SIG-M5 (cell line): ENCODE data around the gene MACROD2.

Source experiments
- DNase-seq: peaks from one replicate; lab custom pipeline; 2025; lab: John Stamatoyannopoulos, UW

The MACROD2 gene

DNA sequence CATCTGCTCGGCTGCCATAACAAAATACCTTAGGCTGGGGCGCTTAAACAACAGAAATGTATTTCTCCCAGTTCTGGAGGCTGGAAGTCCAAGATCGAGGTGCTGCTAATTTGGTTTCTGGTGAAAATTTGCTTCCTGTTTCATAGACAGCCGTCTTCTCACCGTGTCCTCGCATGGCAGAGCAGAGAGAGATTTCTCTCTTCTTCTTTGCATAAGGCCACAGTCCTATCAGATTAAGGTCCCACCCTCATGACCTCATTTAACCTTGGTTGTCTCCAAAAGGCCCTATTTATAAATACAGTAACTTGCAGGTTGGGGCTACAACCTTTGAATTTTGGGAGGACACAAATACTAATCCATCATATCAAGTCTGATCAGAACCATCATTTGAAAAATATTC lies 2033.6 kb downstream of the MACROD2 start:
- DNase-seq, result no peak

- no peak for DNase-seq
These were observed 2034.9 kb downstream of the MACROD2 start for GRCh38 chr20:16030253-16030652.

DNA sequence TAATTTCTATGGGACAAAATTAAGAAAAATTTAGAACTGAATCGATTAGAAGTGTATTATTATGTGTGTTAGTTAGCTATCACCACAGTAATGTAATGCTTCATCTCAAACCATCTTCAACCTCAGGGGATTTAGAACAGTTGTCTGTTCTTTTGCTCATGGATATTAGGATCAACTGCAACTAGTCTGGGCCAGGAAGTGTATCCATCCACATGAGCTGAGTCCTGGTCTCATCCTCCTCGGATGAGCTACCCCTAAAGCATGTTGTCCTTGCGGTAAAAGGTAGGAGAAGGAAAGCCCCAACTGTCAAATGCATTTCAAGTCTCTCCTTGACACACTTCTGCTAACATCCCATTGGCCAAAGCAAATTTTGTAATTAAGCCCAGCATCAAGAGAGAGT lies 2040.3 kb downstream of the MACROD2 start:
- no peak for DNase-seq

- no peak for DNase-seq
These were observed 2041.0 kb downstream of the MACROD2 start for GRCh38 chr20:16036331-16036730.

DNA sequence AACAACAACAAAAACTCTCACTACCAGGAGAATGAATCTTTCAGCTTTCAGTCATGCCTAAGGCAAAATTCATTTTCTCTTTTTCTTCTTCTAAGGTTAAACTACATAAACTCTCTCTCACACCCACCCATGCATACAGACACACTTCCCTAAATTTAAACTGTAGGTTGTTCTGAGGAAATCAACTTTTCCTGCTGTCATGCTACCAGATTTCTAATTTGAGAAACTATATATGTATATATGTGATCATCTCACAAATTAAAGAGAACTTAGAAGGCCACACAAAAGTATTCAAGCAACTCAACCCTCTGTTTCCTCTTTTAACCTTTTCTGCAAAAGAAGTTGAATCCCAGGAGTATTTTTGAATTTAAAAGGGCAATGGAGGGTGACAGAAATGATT lies 2045.4 kb downstream of the MACROD2 start:
- no peak for DNase-seq

DNA sequence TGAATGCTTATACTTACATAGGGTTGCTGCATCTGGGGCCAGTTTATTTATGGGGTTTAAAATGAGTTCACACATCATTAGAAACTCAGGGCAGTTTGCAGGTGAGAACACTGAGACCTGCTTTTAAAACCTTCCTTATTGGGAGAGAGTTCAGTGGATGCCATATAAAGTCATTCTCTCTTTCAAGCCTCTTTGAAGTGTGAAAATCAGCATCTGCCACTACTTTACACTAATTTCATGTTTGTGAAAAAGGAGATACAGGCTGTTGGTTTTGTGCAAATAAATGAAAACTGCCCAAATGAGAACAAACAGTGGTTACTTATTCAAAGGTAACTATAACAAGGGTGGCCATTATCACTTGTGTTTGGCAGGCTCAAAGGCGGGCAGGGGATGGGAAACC lies 2047.4 kb downstream of the MACROD2 start:
- no peak for DNase-seq

- no peak for DNase-seq
These were observed 2048.6 kb downstream of the MACROD2 start for GRCh38 chr20:16043931-16044330.

DNA sequence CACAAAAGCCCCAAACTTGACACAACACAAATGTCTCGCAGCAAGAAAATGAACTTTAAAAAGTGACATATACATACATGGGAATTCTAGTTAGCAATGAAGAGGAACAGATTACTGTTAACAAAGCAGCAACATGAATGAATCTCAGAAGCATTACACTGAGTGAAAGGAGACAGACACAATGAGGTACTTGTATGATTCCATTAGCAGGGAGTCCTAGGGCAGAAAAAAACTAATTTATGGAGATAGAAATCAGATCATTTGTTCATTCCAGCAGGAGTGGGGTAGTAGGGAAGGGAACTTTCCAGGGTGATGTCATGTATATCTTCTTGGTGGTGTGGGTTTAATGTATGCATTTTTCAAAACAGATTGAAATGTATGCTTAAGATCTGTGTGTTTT lies 2053.6 kb downstream of the MACROD2 start:
- DNase-seq, result no peak

DNA sequence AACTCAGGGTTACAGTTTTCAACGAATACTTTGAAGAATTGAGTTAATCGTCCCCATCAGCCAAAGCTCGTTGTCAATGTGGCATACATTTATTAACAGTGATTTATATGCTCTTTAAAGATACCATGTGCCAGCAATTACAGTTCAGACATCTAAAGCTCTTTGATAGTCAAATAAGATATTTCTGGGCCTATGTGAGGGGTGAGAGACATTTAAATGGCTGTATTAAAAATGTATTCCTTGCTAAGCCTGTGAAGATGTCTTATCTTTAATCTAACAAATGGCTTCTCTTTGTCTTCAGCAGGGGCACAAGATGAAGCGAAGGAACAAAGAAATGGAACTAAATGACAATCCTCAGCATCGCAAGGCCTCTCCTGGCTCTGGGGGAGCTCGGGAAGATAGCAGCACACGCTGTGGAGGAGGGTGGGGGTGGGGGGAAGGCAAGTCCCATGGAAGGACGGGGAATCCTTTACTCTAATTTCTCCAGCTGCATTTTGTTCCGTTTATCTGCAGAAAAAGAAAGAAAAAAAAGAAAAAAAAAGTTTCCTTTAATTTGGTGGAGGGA lies 2054.3 kb downstream of the MACROD2 start:
- no peak for DNase-seq

DNA sequence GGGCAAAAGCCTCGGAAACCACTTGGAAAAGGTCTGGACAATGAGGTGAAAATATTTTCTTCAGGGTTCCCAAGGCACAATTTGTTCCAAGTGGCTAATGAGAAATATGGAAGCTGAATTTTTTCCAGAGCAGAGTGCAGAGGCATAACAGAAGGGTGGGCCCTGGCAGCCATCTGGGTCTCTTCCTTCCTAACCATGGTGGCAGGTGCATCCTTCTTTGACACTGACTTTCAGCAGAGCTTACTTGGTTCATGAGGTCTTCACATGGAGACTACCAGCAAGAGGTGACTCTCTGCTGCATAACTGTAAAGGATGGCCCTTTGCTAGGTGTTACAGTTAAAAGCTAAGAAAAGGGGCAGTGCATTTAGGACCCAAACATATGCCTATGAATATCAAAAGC lies 2055.1 kb downstream of the MACROD2 start:
- no peak for DNase-seq

GRCh38 chr20:16051968-16052367 lies 2056.7 kb downstream of the MACROD2 start:
- no peak for DNase-seq

DNA sequence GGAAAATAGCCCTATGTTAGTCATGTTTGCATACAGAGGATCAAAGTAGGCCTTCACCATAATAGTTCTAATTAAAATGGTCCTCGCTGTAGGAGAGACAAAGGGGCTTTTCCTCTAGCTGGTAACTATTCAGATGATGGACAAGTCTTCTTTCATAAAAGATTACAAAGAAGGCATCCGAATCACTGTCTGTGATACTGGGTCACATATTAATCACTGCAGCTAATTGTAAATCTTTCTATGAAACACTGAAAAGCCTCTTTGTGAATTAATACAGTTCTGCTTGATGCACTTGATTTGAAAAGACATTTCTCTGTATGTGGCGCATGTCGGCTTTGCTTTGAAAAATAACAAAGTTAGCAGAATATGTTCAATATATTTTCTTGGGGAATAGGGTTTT lies 2057.1 kb downstream of the MACROD2 start:
- no peak for DNase-seq

DNA sequence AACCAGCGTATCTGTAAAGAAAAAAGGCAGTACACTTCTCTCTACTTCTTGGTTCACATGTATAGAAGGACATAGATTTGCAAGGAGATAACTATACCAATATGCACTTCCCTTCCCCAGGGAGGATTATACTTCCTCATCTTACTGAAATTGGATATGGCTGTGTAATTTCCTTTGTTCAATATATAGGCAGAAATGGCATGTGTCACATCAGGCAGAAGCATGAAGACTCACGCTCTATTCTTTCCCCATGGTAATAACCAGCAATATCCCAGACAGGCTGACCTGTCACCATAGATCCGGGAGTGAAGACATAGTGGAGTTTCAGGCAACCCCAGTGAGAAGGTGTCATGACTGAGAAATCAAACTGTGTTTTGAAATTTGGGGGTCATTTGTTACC lies 2059.7 kb downstream of the MACROD2 start:
- DNase-seq, result no peak

- no peak for DNase-seq
These were observed 2062.3 kb downstream of the MACROD2 start for GRCh38 chr20:16057651-16058050.

GRCh38 chr20:16058268-16058667 lies 2063.0 kb downstream of the MACROD2 start:
- no peak for DNase-seq

DNA sequence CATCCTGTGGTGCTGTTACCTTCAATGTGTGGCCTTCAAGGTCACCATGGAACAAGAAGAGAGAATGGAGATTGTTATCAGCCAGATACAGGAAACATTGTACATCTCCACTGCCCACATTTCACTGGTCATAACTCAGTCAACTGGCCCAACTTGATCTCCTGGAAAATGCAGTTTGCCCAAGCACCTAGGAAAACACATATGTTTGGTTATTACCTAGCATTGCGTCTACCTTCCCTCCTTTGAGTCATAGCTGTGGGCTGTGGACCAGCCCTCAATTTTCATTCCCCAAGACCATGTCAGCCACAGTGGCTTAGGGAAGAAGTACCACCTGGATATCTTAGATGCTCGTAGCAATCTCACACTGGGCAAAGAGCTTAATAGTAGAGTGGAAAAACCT lies 2064.5 kb downstream of the MACROD2 start:
- no peak for DNase-seq

- no peak for DNase-seq
These were observed 2066.0 kb downstream of the MACROD2 start for GRCh38 chr20:16061351-16061750.

GRCh38 chr20:16062661-16063581 lies 2067.6 kb downstream of the MACROD2 start:
- no peak for DNase-seq

DNA sequence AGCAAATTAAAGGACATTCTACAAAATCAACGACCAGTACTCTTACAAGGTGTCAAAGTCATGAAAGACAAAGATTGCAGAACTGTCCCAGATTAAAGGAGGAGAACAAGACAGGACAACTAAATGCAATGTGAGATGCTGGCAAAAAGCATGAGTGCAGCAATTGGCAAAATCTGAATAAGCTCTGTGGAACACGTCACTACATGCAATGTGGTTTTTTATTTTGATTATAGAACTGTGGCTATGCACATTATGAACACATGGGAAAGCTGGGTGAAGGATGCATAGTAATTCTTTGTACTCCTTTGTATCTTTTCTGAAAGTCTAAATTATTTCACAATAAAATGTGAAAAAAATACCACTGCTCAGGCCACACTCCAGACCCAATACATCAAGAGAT lies 2068.6 kb downstream of the MACROD2 start:
- DNase-seq, result no peak

GRCh38 chr20:16064989-16065707 lies 2069.8 kb downstream of the MACROD2 start:
- no peak for DNase-seq

- no peak for DNase-seq
These were observed 2071.3 kb downstream of the MACROD2 start for GRCh38 chr20:16066571-16066970.

GRCh38 chr20:16069389-16070010 lies 2074.2 kb downstream of the MACROD2 start:
- no peak for DNase-seq

DNA sequence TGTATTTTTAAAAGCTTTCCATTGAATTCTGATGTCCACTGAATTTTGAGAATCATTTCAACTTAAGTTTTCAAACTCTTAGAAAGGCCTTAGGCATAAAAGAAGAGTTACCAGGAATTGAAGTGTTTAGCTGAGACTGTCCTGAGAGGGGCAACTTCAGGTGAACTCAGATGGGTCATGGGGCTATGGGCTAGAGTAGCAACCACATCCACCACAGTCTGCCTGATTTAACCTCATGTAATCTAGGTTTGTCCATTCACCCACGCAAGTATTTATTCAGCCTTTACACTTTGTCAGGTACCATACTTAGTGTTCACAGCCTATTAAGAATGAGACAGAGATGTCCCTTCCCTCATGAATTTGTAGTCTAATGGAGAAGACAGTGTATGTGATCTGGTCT lies 2076.9 kb downstream of the MACROD2 start:
- DNase-seq, result no peak
